ENCODE data around the gene PRRT1.
"Not testable (repeated sequence)": the region's sequence is repeated elsewhere in the genome, so short reads cannot be mapped to it uniquely, and the experiment has no call there.

PRRT1 gene

DNA sequence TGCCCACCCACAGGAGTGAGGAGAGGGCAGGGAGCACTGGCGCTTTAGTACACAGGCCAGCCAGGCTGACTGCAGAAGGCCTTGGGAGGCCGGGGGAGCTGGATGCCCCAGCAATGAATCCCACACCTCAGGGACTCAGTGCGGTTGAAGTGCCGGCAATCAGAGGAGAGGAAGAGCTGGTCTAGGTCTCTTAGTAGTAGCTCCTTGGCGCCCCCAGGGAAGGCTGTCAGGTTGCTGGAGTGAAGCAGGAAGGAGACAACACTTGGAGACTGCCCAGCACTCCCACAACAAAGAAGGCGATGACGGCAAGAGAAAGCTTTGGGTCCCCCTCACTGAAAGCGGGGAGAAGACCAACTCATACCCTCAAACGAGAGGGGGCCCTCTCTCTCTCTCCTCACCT, 34.3 kb downstream of the PRRT1 start:
- DNase-seq: no peak

GRCh38 chr6:32116674-32117073, 35.1 kb downstream of the PRRT1 start:
- peak; percentile 24 for DNase-seq

- DNase-seq: no peak
Observed at GRCh38 chr6:32115623-32116022, 36.1 kb downstream of the PRRT1 start.

GRCh38 chr6:32114796-32115195, 36.9 kb downstream of the PRRT1 start:
- DNase-seq: no peak

DNA sequence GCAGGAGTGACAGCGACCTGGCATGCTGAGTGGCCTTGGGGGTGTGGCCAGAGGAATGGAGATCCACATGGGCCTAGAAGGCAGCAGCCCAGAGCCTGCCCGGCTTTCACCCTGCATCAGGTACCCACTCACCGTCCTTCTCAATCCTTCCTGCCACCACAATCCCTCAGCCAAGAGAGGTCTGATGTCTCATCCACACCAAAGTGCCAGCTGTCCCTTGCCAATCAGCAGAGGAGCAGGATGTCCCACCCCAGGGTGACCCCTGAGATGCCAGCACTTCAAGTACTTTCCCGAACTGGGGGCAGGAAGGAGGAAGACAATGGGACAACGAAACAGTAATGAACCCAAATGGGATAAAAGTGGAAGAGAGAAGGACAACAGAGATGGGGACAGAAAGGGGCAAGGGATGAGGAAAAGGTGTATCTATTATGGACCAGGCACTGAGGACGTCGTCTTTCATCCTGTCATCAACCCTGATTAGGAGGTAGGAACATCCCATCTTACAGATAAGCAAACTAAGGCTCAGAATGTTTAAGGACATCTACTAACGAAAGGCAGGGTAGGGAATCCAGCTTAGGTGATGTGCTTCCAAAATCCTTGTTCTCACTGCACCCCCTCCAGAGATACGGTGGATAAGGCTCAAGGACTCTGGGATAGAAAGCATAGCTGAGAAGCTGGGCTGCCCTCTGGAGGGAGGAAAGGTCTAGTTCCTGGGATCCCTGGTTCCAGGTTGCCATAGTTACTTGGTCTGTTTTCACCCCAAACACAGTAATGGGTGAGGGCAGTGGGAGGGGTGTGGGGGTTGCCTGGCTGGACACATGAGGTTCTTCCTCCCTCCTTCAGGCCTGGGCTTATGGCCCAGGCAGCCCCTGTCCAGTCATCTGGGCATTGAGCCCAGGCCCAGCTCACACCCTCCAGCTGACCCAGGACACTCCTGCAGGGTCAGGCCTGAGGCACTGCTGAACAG, 38.1 kb downstream of the PRRT1 start:
- DNase-seq: no peak

DNA sequence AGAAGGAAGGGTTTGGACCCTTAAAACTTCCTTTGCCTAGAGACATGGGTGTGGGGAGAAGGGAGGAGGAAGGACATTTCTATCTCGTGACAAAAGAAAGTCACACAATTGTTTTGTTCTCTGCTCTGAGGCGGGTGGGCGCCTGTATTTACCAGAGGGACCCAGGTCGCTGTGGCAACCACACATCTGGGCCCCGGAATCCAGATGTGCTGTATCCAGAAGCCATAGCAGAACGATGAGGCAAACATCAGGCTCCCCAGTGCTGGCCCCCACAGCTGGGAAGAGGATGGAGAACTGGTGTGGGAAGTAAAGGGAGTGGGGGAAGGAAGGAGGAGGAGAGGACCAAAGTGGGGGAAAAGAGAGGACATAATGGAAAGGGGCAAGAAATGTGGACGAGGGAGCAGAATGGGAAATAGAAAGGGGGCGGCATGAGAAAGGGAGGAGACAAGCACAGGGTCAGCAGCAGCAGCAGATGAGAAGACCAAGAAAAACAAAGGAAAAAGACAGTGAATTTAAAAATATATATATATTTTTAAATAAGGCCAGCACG, 39.2 kb downstream of the PRRT1 start:
- no peak for DNase-seq

- no peak for DNase-seq
Observed at GRCh38 chr6:32111424-32112066, 40.2 kb downstream of the PRRT1 start.

DNA sequence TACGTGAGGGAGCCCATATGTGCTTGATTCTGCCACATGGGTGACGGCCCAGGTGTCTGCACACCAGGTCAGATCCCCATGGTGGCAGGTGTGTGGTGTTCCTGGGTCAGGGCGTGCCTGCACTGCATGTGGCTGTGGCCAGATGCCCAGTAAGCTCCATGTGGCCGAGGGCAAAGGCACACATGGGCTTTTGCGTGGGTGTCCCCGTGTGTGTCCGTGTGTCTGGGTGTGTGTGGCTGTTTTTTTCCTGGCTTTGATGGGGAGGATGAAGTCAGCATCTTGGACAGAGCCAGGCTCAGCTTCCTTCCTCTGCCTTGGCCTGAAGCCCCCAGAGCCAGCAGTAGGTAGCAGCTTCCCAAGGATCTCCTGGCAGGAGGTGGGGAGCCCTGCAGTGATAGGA, 41.1 kb downstream of the PRRT1 start:
- no peak for DNase-seq

GRCh38 chr6:32109765-32110160, 42.0 kb downstream of the PRRT1 start:
- DNase-seq: no peak

DNA sequence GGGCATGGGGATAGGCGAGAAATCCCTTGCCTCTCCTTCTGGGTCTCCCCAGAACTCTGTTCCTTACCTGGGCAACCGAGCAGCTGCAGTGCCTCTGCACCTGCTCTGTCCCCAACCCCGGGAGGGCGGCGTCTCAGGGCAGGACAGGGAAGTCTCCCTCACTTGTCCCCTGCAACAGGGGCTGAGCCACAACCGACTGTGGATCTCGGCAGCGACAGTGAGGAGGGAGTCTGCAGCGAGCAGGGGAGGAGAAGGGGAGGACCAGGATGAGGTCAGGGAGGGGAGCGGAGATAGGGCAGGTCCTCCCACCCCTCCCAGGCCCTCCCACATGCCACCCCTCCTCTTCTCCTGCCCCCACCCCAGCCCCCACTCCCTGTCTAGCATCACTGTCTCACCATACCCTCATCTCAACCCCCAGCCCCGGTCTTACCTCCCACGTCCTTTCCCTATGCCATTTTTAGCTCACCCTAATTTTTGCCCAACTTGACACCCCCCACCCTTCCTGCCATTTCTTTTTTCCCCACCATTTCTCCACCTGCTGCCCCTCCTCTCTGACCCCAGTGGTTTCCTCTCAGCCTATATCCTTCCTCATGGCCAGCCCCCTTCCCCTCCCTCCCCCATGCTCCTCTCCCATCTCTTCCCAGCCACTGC, 42.5 kb downstream of the PRRT1 start, which contains the start of gene TNXB:
TSS of gene TNXB (minus strand) at position 225 of the 651 bp plus-strand sequence. CDS start 11,140 bp downstream, outside the sequence.
- DNase-seq: no peak

- DNase-seq: no peak
Observed at GRCh38 chr6:32108727-32109113, 43.0 kb downstream of the PRRT1 start.

DNA sequence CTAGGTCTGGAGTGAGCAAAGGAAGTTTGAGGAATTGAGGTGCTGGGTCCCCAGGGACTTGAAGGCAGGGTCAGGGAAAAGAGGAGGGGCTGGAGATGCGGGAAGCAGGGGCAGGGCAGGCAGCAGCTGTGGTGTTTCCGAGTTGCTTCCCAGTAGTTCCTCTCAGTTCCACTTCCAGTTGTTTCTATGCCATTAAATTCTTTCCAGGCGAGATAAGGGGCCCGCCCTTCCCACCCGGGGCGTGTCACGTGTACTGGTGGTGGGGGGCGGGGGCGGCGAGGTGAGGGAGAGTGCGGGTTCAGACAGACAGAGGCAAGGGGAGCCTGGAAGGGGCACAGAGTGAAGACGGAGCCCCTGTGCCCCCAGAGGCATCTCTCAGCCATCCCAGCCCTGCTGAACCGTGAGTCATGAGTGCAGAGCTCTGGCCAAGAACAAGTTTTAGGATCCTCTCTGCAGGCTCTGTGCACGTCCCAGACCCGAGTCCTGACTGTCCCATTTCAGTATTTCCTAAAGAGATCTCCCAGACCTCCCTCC, 43.6 kb downstream of the PRRT1 start:
- DNase-seq: no peak

- no peak for DNase-seq
Observed at GRCh38 chr6:32107406-32107805, 44.3 kb downstream of the PRRT1 start.

- DNase-seq: no peak
Observed at GRCh38 chr6:32105433-32105832, 46.3 kb downstream of the PRRT1 start.

DNA sequence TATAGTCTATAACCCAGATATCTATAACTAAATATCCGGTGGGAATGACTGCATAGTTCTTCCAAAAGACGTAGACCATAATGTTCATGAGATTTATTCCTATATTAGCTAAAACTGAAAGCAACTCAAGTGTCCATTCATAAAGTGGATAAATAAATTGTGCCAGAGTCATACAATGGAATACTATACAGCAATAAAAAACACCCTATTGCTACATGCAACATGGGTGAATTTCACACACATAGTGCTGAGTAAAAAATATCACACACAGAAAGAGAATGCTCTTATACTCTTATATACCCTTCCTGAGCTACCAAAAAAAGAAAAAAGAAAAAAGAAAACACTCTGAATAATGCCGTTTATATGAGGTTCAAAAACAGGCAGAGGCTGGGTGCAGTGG, 49.5 kb downstream of the PRRT1 start:
- DNase-seq: no peak

- DNase-seq: not testable (repeated sequence)
Observed at GRCh38 chr6:32100251-32100650, 51.5 kb downstream of the PRRT1 start.
